ENCODE data around the gene HARS1.
"Not testable (repeated sequence)": the region's sequence is repeated elsewhere in the genome, so short reads cannot be mapped to it uniquely, and the experiment has no call there.

DNA sequence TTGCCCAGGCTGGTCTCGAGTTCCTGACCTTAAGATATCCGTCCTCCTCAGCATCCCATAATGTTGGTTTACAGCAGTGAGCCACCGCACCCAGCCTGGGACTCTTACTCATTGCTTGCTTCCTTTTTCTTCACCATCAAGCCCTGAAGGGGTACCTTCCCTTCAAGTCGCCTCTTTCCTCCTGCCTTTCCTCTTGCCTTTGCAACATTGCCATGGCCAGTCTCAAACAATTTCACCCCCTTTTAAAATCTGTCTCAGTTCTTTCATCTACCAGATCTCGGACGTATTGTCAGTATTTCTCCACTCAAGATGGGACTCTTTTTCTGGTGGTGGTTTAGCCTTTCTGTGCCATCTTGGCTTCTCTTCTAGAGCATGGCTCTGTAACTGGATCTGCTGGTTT, 29.6 kb upstream of the HARS1 start:
- not testable (repeated sequence) for TF ChIP-seq ATF3 (CRISPR knock-in tag; conservative IDR thresholded peaks at IDR 0.05); MAX (CRISPR knock-in tag; IDR thresholded peaks at IDR 0.05); SP1 (CRISPR knock-in tag; conservative IDR thresholded peaks at IDR 0.05); CBFB (CRISPR knock-in tag; IDR thresholded peaks at IDR 0.05; ENCODE audit: low read depth)
- TF ChIP-seq, protein P1, sequence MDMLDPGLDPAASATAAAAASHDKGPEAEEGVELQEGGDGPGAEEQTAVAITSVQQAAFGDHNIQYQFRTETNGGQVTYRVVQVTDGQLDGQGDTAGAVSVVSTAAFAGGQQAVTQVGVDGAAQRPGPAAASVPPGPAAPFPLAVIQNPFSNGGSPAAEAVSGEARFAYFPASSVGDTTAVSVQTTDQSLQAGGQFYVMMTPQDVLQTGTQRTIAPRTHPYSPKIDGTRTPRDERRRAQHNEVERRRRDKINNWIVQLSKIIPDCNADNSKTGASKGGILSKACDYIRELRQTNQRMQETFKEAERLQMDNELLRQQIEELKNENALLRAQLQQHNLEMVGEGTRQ (CRISPR knock-in tag; IDR thresholded peaks at IDR 0.05) = not testable (repeated sequence)
- TF ChIP-seq, protein P2, sequence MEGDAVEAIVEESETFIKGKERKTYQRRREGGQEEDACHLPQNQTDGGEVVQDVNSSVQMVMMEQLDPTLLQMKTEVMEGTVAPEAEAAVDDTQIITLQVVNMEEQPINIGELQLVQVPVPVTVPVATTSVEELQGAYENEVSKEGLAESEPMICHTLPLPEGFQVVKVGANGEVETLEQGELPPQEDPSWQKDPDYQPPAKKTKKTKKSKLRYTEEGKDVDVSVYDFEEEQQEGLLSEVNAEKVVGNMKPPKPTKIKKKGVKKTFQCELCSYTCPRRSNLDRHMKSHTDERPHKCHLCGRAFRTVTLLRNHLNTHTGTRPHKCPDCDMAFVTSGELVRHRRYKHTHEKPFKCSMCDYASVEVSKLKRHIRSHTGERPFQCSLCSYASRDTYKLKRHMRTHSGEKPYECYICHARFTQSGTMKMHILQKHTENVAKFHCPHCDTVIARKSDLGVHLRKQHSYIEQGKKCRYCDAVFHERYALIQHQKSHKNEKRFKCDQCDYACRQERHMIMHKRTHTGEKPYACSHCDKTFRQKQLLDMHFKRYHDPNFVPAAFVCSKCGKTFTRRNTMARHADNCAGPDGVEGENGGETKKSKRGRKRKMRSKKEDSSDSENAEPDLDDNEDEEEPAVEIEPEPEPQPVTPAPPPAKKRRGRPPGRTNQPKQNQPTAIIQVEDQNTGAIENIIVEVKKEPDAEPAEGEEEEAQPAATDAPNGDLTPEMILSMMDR (IDR thresholded peaks at IDR 0.05) = not testable (repeated sequence)
